Stimulated activated CD8-positive, alpha-beta memory T cell treated with anti-CD3 and anti-CD28 coated beads, Interleukin-4, amount 100 ng/mL, for 48 hours (primary cell): Measurements from ENCODE around the gene CCL1.

Experiments
- DNase-seq: peaks from one replicate; pipeline ENCODE4 v3.0.0-alpha.2; 2020

The CCL1 gene

DNA sequence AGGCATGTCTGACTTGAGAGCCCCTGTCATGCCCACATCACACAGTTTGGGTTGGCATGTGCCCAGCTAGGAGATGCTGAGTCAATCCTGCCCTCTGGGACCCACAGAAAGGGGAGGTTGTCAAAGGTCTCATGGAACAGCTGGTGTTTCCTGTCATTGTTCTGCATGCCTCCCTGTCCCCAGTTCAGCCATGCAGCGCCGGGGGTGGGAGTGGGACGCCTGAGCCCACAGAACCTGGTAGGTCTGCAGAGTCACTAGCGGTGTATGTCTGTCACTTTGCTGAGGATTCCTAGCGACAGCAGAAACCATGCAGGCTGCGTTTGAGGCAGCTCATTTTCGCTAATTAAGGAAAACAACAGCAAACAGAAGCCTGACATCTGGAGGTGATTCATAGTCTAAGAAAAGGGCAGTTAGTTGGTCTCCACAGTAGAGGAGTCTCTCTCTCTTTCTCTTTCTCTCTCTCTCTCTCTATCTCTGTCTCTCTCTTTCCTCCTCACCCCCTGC lies 19.6 kb upstream of the CCL1 start:
- DNase-seq: peak; percentile 73

DNA sequence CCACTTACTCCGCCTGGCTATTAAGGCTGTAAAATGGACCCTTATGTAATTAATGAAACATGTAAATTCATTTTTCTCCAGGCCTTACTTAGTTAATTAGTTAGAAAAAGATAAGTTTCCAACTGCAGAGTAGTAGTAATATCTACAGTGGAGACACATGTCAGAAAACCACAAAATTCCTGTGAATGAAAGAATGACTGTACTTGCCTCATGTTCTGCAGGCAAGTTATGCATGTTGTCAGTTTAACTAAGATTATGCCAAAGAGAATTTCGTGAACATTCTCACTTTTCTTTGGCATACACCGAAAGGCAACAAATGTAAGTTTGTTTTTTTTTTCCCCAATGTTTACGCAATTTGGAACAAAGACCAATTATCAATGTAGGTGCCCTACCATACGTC lies 16.8 kb upstream of the CCL1 start:
- DNase-seq: no peak

DNA sequence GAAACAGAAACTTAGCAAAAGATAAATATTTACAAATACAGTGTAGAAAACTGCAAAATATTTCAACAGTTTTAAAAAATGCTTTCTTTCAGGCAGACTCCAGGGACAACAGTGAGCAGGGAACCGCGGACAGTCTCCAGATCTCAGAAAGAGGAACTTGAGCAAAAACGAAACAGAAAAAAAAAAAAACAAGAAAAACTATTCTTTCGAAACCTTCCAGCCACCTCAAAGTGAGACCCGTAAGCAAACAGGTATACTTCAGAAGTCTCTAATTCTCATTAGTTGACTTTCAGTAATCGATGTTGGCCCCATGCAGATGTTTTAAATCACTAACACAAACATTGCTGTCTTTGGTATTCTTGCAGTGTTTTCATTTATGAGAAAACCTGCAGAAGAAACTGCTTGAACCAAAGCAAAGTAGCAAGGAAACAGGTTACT lies 15.7 kb upstream of the CCL1 start:
- no peak for DNase-seq

DNA sequence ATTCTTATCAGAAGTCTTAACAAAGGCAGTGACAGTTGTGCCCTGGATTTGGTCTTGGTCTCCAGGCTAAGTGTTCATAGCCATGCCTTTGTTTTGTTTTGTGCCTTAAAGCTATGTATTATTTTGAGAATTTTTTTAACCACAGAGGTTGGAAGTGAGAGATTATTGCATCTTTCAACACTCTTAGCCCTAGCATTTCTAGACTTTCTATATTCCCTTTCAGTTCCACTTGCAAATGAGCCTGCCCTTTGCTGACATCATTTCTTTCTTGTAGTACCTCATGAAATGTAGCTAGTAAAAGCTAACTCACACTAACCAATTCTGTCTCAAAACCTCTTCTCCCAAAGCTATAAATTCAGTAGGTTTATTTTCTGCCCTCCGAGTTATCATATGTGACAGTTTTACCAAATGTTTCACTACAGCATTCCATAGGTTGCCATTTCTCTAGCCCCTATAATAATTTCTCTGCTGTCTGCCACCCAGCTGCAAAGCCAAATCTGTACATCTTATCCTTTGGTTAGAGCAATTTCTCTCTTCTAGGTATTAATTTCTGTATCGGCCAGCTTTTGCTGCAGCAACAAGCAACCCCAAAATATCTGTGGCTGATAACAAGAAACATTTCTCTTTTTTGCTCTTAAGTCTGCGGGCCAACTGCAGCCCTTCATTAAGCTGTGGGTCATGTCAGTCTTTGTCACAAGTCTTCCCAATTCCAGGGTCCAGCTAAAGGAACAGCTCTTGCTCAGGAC lies 14.2 kb upstream of the CCL1 start:
- no peak for DNase-seq

- no peak for DNase-seq
Measured at GRCh38 chr17:34375426-34375997, 12.5 kb upstream of the CCL1 start.

- no peak for DNase-seq
Measured at GRCh38 chr17:34374457-34374856, 11.4 kb upstream of the CCL1 start.

GRCh38 chr17:34371405-34372100 lies 8.5 kb upstream of the CCL1 start:
- DNase-seq: no peak

GRCh38 chr17:34370997-34371395 lies 8.0 kb upstream of the CCL1 start:
- no peak for DNase-seq

- no peak for DNase-seq
Measured at GRCh38 chr17:34370376-34370996, 7.5 kb upstream of the CCL1 start.

GRCh38 chr17:34369571-34369970 lies 6.5 kb upstream of the CCL1 start:
- no peak for DNase-seq

GRCh38 chr17:34368946-34369500 lies 6.0 kb upstream of the CCL1 start:
- no peak for DNase-seq

DNA sequence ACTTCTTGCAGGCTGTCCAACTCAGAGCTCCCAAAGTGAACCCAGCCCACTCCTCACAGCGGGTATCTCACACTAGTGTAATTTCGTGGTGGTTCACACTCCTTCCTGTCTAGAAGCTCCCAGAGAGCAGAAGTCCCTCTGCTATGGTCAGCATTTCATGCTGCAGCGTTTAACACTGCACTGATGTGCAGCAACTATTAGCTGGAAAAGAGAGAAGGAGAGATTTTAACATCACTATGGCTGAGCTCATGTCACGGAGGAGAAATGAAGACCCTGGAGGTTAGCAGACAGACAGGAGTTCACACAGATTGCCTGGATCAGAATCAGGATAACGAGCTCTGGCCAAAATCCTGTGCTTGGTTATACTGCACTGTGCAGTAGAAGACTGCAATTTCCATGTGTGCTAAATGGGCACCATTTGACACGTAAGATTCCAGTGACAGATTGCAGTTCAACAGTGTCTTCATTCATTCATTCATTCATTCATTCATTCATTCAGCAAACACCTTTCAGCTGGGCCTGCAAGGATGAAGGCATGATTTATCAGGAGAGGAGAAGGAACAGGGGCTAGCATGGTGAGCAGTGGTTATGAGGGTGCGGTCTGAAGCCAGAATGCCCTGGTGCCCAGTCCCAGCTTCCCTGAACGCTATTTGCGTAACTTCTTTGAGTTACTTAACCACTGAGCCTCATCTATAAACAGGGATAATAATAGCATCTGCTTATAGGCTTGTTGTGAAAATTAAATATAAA lies 5.3 kb upstream of the CCL1 start:
- DNase-seq: no peak

DNA sequence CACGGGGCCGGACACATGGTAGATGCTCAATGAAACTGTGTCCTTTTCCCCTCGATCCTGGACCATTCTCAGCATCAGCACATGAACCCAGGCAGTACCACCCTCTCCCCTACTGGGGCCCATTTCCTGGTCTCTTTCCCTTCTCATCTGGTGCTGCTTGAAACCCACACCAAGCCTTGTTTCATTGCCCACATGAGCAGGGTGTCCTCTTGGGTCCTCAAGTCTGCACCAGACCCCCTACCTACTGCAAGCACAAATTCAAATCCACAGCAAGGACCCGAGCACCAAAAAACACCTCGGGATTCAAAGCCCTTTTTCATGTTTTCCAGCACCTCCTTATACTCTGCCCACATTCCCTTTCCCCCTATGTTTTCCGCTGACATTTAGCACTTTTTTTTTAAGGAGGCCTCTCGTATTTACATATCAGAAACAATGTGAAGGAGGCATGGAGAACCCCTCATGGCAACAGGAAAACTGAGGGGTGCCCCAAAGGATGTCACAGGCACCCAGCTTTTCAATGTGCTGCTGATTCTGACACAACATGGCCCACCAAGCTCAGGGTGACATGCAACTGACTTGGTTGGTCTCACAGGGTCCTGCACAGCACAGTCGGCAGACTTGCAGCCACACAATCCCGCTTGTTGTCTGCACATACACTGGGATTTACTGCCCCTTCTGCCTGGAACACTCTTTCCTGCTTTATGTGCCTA lies 4.6 kb upstream of the CCL1 start:
- DNase-seq: no peak

- no peak for DNase-seq
Measured at GRCh38 chr17:34366529-34367107, 3.6 kb upstream of the CCL1 start.

DNA sequence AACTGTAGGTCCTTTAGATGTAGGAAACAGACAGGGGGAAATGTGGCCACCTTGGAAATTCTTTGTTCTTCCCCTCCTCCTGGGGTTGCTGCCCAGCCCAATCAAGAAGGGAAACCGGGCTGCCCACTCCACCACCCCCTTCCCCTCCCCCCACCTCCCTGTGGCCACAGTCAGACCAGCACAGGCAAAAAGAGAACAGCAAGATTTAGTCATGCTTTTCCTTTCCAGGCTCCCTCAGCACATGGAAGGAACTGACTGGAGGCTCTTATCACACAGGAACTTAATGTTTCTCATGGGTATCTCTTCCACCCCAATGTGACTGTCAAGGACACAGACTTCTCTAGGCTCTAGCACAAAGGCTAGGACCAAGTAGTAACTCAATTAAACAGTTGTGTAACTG lies 3.0 kb upstream of the CCL1 start:
- DNase-seq: no peak

DNA sequence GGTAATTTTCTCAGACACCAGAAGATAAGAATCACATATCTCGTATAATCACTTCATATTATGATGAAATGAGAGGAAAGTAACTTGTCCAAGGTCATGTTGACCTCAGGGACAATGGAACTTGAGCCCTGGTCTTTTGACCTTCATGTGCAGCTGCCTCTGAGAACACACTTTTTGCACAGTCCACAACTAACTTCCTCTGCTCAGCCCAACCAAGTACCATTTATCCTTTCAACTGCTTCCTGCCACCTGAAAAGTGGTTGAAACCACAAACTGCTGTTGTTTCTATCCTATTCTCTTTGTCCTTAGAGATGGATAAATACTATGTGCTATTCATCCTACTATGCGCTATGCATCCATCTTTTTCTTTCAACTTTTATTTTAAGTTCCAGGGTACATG lies 2.3 kb upstream of the CCL1 start:
- DNase-seq: no peak

GRCh38 chr17:34364751-34365150 lies 1.7 kb upstream of the CCL1 start:
- no peak for DNase-seq

GRCh38 chr17:34361478-34362061 lies 1.5 kb downstream of the CCL1 start:
- DNase-seq: peak; percentile 88

DNA sequence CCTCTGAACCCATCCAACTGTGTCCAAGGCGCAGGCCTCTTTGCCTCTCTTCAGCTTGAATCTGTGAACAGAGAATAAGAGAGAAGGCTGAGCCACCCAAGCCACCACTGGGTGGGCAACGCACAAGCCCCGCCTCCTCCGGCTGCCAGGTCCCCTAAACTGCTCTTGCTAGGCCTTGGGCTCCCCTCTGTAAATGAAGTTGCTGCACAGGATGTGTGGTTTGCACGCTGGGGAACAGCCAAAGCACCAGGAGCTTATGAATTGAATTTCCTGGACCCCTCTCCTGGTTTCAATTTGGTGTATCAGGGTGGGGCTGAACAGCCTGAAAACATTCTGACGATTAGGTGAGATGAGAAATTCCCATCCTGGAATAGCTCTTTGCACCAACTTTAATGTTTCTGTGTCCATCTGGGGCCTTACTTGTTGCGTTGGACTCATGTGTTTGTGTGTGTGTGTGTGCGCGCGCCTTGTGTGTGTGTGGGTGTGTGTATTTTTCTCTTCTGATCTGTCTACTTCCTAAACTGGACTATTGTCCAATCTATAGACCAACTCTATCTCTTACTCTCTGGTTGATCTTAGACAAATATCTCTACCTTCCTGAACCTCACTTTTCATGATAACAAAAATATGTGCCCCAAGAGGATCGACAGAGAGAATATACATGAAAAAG lies 2.3 kb downstream of the CCL1 start:
- no peak for DNase-seq

GRCh38 chr17:34358631-34359030 lies 4.4 kb downstream of the CCL1 start:
- DNase-seq: no peak
